Loucy (cell line): ENCODE data around the gene TSHZ2.

Experiments
- H2AFZ ChIP-seq: fragments of 200-600 bp; sonication (generic); 2 replicates; pipeline ENCODE4 v1.6.0; 2016; ENCODE audit warnings: antibody characterized with exemption, mild to moderate bottlenecking, low read length, moderate library complexity
- H3F3A ChIP-seq: fragments of 200-600 bp; 2 replicates; pipeline ENCODE4 v1.6.0; 2016; ENCODE audit warnings: antibody characterized with exemption, low read depth, mild to moderate bottlenecking
- H3K27me3 ChIP-seq: fragments of 200-600 bp; sonication (generic); 2 replicates; pipeline ENCODE4 v1.6.1; 2014; ENCODE audit warnings: low read length, mild to moderate bottlenecking; ENCODE audit not compliant: insufficient read depth, poor library complexity, severe bottlenecking
- H3K36me3 ChIP-seq: fragments of 200-600 bp; sonication (generic); 2 replicates; pipeline ENCODE4 v1.6.1; 2016; ENCODE audit warnings: low read length; ENCODE audit not compliant: insufficient read depth
- H3K4me1 ChIP-seq: fragments of 200-600 bp; sonication (generic); 2 replicates; pipeline ENCODE4 v1.5.1; 2014; ENCODE audit warnings: low read length, mild to moderate bottlenecking; ENCODE audit not compliant: insufficient read depth, poor library complexity, severe bottlenecking
- H3K4me2 ChIP-seq: fragments of 200-600 bp; sonication (generic); 2 replicates; pipeline ENCODE4 v1.6.0; 2014; ENCODE audit warnings: antibody characterized with exemption, low read length, low read depth, mild to moderate bottlenecking; ENCODE audit not compliant: poor library complexity, severe bottlenecking
- H3K4me3 ChIP-seq: fragments of 200-600 bp; sonication (generic); 2 replicates; pipeline ENCODE4 v1.5.1; 2014; ENCODE audit warnings: low read length, mild to moderate bottlenecking, mixed read lengths; ENCODE audit not compliant: poor library complexity, severe bottlenecking
- H3K79me2 ChIP-seq: fragments of 200-600 bp; sonication (generic); 2 replicates; pipeline ENCODE4 v1.6.1; 2014; ENCODE audit warnings: low read length; ENCODE audit not compliant: insufficient read depth
- H3K9ac ChIP-seq: fragments of 200-600 bp; sonication (generic); 2 replicates; pipeline ENCODE4 v1.6.0; 2014; ENCODE audit warnings: mild to moderate bottlenecking, low read depth, low read length, moderate library complexity; ENCODE audit not compliant: poor library complexity, severe bottlenecking
- H3K9me2 ChIP-seq: fragments of 200-600 bp; sonication (generic); replicated peaks from 2 replicates; pipeline ENCODE4 v1.6.1; 2016; ENCODE audit warnings: low read depth, low read length, mixed read lengths
- H3K9me3 ChIP-seq: fragments of 200-600 bp; sonication (generic); 2 replicates; pipeline ENCODE4 v1.6.1; 2014; ENCODE audit warnings: mild to moderate bottlenecking, antibody characterized with exemption, low read length, low read depth; ENCODE audit not compliant: insufficient read depth
- H4K20me1 ChIP-seq: fragments of 200-600 bp; sonication (generic); 2 replicates; pipeline ENCODE4 v1.6.0; 2014; ENCODE audit warnings: antibody characterized with exemption, low read length, mild to moderate bottlenecking; ENCODE audit not compliant: insufficient read depth, poor library complexity, severe bottlenecking
- CTCF ChIP-seq: fragments of 200-600 bp; sonication (generic); conservative IDR thresholded peaks from 2 replicates; pipeline ENCODE4 v1.5.1; 2014; ENCODE audit warnings: mild to moderate bottlenecking, antibody characterized with exemption, low read length
- EZH2phosphoT487 ChIP-seq: fragments of 200-600 bp; IDR thresholded peaks from 2 replicates; pipeline ENCODE4 v1.6.1; 2018; ENCODE audit warnings: antibody characterized with exemption, mild to moderate bottlenecking, moderate library complexity, borderline replicate concordance

Gene TSHZ2

GRCh38 chr20:53074811-53075314 is 102.7 kb downstream of the TSHZ2 start:
- Histone ChIP-seq H2AFZ (no peak overlapping the region), H4K20me1 (no peaks in the 10 kb centered on the region), H3K9me3 (no peaks in the 10 kb centered on the region), H3K36me3 (no peaks in the 10 kb centered on the region), H3K4me1 (no peaks in the 10 kb centered on the region), H3K79me2 (no peaks in the 10 kb centered on the region), H3K9ac (no peak overlapping the region), H3K9me2 (no peaks in the 10 kb centered on the region), H3K4me3 (no peak overlapping the region), H3K4me2 (no peak overlapping the region), H3K27me3 (peaks cover 5% of the 10 kb centered on the region), H3F3A (no peaks in the 10 kb centered on the region)
- TF ChIP-seq EZH2phosphoT487, result no peak
- no peak for TF ChIP-seq CTCF

- Histone ChIP-seq H3K9me2 (no peaks in the 10 kb centered on the region), H3K4me3 (no peak overlapping the region), H3K79me2 (no peaks in the 10 kb centered on the region), H3K9ac (no peak overlapping the region), H3K4me1 (no peaks in the 10 kb centered on the region), H2AFZ (no peak overlapping the region), H3F3A (no peaks in the 10 kb centered on the region), H3K4me2 (no peak overlapping the region), H3K27me3 (no peaks in the 10 kb centered on the region), H3K36me3 (no peaks in the 10 kb centered on the region), H4K20me1 (no peaks in the 10 kb centered on the region), H3K9me3 (no peaks in the 10 kb centered on the region)
- TF ChIP-seq CTCF (no peak), EZH2phosphoT487 (no peak)
These were observed 104.5 kb downstream of the TSHZ2 start for GRCh38 chr20:53076668-53077067.

- Histone ChIP-seq H3K79me2 (no peaks in the 10 kb centered on the region), H3K4me2 (no peak overlapping the region), H3K4me3 (no peak overlapping the region), H3K9me3 (no peaks in the 10 kb centered on the region), H3K36me3 (no peaks in the 10 kb centered on the region), H2AFZ (no peak overlapping the region), H3K9me2 (no peaks in the 10 kb centered on the region), H3K9ac (no peak overlapping the region), H3F3A (no peaks in the 10 kb centered on the region), H3K4me1 (no peaks in the 10 kb centered on the region), H3K27me3 (no peaks in the 10 kb centered on the region), H4K20me1 (no peaks in the 10 kb centered on the region)
- TF ChIP-seq EZH2phosphoT487 (no peak), CTCF (no peak)
These were observed 105.4 kb downstream of the TSHZ2 start for GRCh38 chr20:53077373-53078205.
